ENCODE data around the gene MFSD12. TPM values are rescaled to one million over a fixed set of nuclear protein-coding genes. Genes with fewer than 3 reads are reported as not detected.

Gene MFSD12
- total RNA-seq, 2 experiments from 2014 or later = 78.8 to 79.4 TPM

GRCh38 chr19:3500429-3501101, 56.8 kb downstream of the MFSD12 start, which contains the start of gene DOHH:
TSS of gene DOHH (minus strand) at chr19:3500674. CDS start at chr19:3496814, 3,860 bp downstream.
- BruUV-seq (replicated peaks) = no TSS peak
- peak within 1 kb of the TSS; percentile 85; the same call in 1 of the 2 replicates for H2AFZ ChIP-seq (ENCODE audit: low read length)
- ChIA-PET POLR2A (interaction anchor here (0.6 to 0.8 kb wide), 2 partner anchors 21 to 1164 kb away, joined by 3 to 4 read pairs; no protein-coding TSS in a partner anchor), CTCF (ENCODE audit: unreplicated experiment) (no interaction called here)
- H3K9me2 ChIP-seq (ENCODE audit: insufficient read depth, low read length) = no peaks in the 10 kb centered on the region
- H3K79me2 ChIP-seq (ENCODE audit: insufficient read depth, low read depth, low read length) = peaks cover 20% of the 10 kb centered on the region
- H3K4me2 ChIP-seq (ENCODE audit: low read length) = peak within 1 kb of the TSS; percentile 89
- H3K9me3 ChIP-seq (ENCODE audit: low read length) = no peaks in the 10 kb centered on the region
- H3K27ac ChIP-seq (ENCODE audit: low read depth, low read length, poor library complexity, severe bottlenecking) = peak within 1 kb of the TSS; percentile 49
- H3K4me3 ChIP-seq (ENCODE audit: low read depth, low read length, poor library complexity, severe bottlenecking) = peak within 1 kb of the TSS; percentile 97
- peaks cover 19% of the 10 kb centered on the region for H3K36me3 ChIP-seq (ENCODE audit: insufficient read depth, low read length)
- TF ChIP-seq CTCF (conservative IDR thresholded peaks at IDR 0.05; ENCODE audit: low read length) = no peak
- no peak for TF ChIP-seq EZH2phosphoT487 (IDR thresholded peaks at IDR 0.05; ENCODE audit: borderline replicate concordance, low read depth, low read length)
- intact Hi-C loops (cut with micrococcal nuclease; ENCODE audit: unreplicated experiment) = no loop called here
- H3K4me1 ChIP-seq (ENCODE audit: insufficient read depth, low read length, poor library complexity, severe bottlenecking) = peaks cover 28% of the 10 kb centered on the region
- no peaks in the 10 kb centered on the region for H4K20me1 ChIP-seq (ENCODE audit: insufficient read depth, low read length)
- DNase-seq (ENCODE audit: low spot score) = peak; percentile 98

- no peak for DNase-seq (ENCODE audit: low spot score)
- intact Hi-C loops (cut with micrococcal nuclease; ENCODE audit: unreplicated experiment) = no loop called here
- H3K36me3 ChIP-seq (ENCODE audit: insufficient read depth, low read length) = peaks cover 25% of the 10 kb centered on the region
- H3K4me1 ChIP-seq (ENCODE audit: insufficient read depth, low read length, poor library complexity, severe bottlenecking) = peaks cover 22% of the 10 kb centered on the region
- no peaks in the 10 kb centered on the region for H3K9me3 ChIP-seq (ENCODE audit: low read length)
- TF ChIP-seq EZH2phosphoT487 (IDR thresholded peaks at IDR 0.05; ENCODE audit: borderline replicate concordance, low read depth, low read length) = no peak
- TF ChIP-seq CTCF (conservative IDR thresholded peaks at IDR 0.05; ENCODE audit: low read length) = no peak
- H3K4me2 ChIP-seq (ENCODE audit: low read length) = peak overlapping the region; percentile 89
- TSS peak; percentile 78 for BruUV-seq (replicated peaks)
- no peaks in the 10 kb centered on the region for H4K20me1 ChIP-seq (ENCODE audit: insufficient read depth, low read length)
- peaks cover 20% of the 10 kb centered on the region for H3K79me2 ChIP-seq (ENCODE audit: insufficient read depth, low read depth, low read length)
- peak overlapping the region; percentile 85; the same call in 1 of the 2 replicates for H2AFZ ChIP-seq (ENCODE audit: low read length)
- H3K27ac ChIP-seq (ENCODE audit: low read depth, low read length, poor library complexity, severe bottlenecking) = peak overlapping the region; percentile 49
- H3K4me3 ChIP-seq (ENCODE audit: low read depth, low read length, poor library complexity, severe bottlenecking) = peak overlapping the region; percentile 97
- H3K9me2 ChIP-seq (ENCODE audit: insufficient read depth, low read length) = no peaks in the 10 kb centered on the region
- CTCF ChIA-PET (ENCODE audit: unreplicated experiment) = no interaction called here
- POLR2A ChIA-PET = no interaction called here
These were observed 57.5 kb downstream of the MFSD12 start for GRCh38 chr19:3499738-3500428.
